Hematopoietic multipotent progenitor cell treated with erythropoietin and hydrocortisone succinate and interleukin-3 and kit ligand, for 4 days (in vitro differentiated cells): ENCODE results near the gene FAM90A26.
"Not testable (repeated sequence)": the region's sequence is repeated elsewhere in the genome, so short reads cannot be mapped to it uniquely, and the experiment has no call there.

Source experiments
- DNase-seq: peaks from one replicate; pipeline ENCODE4 v3.0.0-alpha.2; 2015

Gene FAM90A26, protein sequence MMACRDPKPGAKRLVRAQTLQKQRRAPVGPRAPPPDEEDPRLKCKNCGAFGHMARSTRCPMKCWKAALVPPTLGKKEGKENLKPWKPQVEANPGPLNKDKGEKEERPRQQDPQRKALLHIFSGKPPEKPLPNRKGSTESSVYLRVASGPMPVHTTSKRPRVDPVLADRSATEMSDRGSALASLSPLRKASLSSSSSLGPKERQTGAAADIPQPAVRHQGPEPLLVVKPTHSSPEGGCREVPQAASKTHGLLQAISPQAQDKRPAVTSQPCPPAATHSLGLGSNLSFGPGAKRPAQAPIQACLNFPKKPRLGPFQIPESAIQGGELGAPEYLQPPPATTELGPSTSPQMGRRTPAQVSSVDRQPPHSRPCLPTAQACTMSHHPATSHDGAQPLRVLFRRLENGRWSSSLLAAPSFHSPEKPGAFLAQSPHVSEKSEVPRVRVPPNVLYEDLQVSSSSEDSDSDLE

GRCh38 chr4:9169791-9170459 is at the start of gene FAM90A26:
TSS of gene FAM90A26 (plus strand) at chr4:9170409. CDS start at chr4:9173173, 2,764 bp downstream.
- not testable (repeated sequence) for DNase-seq

DNA sequence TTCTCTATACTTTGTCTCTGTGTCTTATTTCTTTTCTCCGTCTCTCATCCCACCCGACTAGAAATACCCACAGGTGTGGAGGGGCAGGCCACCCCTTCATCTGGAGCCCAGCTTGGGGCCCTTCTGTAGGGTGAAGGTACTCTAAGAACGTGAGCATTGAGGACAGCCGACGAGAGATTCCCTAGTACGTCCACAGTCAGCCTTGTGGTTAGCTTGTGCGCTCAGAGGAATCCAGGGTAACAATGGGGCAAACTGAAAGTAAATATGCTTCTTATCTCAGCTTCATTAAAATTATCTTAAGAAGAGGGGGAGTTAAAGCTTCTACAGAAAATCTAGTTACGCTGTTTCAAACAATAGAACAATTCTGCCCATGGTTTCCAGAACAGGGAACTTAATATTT is 47.5 kb upstream of the FAM90A26 start:
- peak; percentile 6 for DNase-seq

DNA sequence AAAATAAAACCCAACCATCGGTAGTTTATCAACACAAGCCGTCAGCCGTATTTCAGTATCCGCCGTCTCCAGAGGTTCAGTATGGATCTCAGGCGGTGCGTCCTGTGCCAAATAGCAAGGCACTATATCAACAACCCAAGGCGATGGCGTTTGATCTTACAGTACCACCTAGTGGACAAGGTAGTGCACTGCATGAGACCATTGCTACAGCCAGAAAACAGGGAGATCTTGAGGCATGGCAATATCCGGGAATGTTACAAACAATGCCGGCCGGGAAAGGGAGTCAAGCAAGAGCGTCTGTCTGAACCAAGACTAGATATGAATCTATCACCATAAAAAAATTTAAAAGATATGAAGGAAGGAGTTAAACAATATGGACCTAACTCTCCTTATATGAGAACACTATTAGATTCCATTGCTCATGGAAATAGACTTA is 46.6 kb upstream of the FAM90A26 start:
- peak; percentile 72 for DNase-seq

GRCh38 chr4:9125601-9126161 is 44.5 kb upstream of the FAM90A26 start:
- DNase-seq, result peak; percentile 6

GRCh38 chr4:9131420-9131819 is 38.8 kb upstream of the FAM90A26 start:
- not testable (repeated sequence) for DNase-seq

GRCh38 chr4:9132849-9133248 is 37.4 kb upstream of the FAM90A26 start:
- DNase-seq, result not testable (repeated sequence)

DNA sequence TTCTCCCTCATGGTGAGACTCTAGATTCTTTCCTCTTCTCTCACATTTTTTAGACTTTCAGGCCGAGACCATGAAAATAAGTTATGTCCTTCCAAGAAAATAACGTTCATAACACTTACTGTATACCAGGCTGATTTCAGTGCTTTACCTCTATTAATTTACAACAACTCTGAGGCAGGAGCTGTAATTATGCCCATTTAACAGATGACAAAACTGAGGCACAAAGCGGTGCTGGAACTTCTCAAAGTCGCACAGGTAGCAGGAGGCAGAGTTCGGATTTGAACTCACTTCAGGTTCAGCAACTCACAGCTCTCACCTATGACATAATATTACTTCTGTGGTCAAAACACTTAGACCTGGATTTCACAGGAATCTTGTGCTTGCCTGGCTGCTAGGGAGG is 36.2 kb upstream of the FAM90A26 start:
- DNase-seq, result not testable (repeated sequence)

DNA sequence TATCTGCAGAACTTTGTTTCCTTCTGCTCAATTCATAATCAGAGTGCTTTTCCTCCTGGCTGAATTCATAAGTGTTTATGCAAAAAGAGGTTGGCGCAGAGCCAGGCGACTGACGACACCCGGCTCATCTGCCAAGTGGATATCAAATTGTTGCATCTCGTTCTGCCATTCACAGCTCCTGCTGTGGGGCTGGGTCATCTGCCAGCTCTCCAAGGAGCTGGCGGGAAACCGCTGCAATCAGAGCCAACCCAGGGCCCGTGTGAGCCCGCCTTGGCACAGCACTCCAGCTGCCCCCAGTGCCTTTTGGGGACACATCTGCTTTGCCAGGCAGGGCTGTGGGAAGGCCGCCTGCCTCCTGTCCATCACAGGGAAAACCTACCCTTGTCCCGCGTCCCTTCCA is 35.7 kb upstream of the FAM90A26 start:
- peak; percentile 4 for DNase-seq

DNA sequence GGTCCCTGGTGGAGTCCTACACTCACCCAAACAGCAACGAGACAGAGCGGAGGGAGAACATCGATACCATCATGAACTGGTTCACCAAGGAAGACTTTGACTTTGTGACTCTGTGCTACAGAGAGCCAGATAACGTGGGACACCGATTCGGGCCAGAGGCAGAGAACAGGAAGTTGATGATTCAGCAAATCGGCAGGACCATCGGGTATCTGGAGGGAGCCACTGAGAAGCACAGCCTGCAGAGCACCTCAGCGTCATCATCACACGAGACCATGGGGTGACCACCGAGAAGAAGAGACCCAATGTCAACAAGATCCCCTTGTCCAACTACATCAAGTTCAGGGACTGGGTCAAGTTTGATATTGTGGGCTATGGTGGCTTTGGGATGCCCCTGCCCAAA is 29.2 kb upstream of the FAM90A26 start:
- DNase-seq, result not testable (repeated sequence)

GRCh38 chr4:9142786-9143185 is 27.4 kb upstream of the FAM90A26 start:
- not testable (repeated sequence) for DNase-seq

GRCh38 chr4:9143421-9144080 is 26.7 kb upstream of the FAM90A26 start:
- DNase-seq, result no peak

- no peak for DNase-seq
Observed at GRCh38 chr4:9146967-9147366, 23.2 kb upstream of the FAM90A26 start.

- DNase-seq, result not testable (repeated sequence)
Observed at GRCh38 chr4:9147368-9147767, 22.8 kb upstream of the FAM90A26 start.

GRCh38 chr4:9148611-9149409 is 21.4 kb upstream of the FAM90A26 start:
- DNase-seq, result peak; percentile 42

- DNase-seq, result not testable (repeated sequence)
Observed at GRCh38 chr4:9151809-9152179, 18.4 kb upstream of the FAM90A26 start.

DNA sequence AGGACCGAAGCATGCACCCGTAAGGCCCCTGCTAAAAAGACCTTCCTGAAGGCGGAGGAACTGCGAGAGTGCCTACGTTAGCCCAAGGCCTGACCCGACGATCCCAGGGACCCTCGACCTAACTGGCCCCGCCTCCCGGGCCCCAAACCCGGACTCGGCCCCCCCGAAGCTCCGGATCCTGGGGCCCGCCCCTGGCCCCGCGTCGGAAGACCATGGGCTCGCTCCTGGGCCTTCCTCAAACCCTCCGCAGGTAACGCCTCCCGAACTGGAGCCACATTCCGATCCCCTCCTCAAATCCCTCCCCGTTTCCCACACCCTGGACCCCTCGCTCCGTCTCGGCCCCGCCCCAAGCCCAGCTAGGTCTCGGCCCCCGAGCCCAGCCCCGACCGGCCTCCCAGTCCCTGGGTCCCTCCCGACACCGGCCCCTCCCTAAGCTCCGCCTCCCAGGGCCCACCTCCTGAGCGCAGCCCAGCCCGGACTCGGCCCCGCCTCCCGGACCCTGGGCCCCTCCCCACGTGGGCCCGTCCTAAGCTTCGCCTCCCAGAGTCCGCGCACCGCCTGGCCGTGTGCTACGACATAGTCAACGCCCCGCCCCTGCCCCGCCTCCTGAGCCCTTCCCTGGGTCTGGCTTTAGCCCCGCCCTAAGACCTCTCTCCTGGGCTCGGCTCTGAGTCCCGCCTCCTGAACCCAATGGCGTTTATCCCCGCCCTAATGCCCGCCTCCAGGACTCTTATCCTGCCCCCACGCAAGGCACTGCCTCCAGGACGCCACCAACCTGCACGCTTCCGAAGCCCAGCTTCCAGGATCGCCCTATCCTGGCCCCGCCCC is 17.8 kb upstream of the FAM90A26 start:
- peak; percentile 97 for DNase-seq

DNA sequence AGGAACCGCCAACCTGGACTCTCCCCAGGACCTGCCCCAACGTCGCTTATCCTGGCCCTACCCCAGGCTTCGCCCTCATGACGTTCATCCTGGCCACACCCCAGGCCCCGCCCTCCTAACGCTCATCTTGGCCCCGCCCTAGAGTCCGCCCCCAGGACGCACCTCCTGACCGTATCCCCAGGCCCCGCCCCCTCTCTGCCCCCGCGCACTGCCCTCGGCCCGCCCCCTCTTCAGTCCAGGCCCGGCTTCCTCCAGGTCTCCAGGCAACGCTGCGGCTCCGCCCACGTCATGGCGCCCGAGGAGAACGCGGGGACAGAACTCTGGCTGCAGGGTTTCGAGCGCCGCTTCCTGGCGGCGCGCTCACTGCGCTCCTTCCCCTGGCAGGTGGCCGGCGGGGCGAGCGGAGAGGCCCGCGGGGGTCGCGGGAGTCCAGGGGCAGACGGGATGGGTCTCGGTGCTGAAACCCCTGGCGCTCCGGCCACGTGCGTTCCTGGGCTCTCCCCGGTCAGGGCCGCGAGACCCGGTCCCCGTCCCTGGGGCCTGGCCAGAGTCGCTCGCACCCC is 17.1 kb upstream of the FAM90A26 start:
- peak; percentile 98 for DNase-seq

GRCh38 chr4:9153571-9154157 is 16.5 kb upstream of the FAM90A26 start:
- peak; percentile 35 for DNase-seq

GRCh38 chr4:9155101-9155886 is 14.9 kb upstream of the FAM90A26 start:
- DNase-seq, result not testable (repeated sequence)

- DNase-seq, result not testable (repeated sequence)
Observed at GRCh38 chr4:9158392-9158791, 11.8 kb upstream of the FAM90A26 start.
